ENCODE results near the gene BMERB1.
"Not testable (repeated sequence)": the region's sequence is repeated elsewhere in the genome, so short reads cannot be mapped to it uniquely, and the experiment has no call there.

BMERB1 gene

GRCh38 chr16:15434425-15435215, at the start of gene BMERB1:
TSS of gene BMERB1 (plus strand) at chr16:15434588. CDS start at chr16:15434654, 66 bp downstream.
- DNase-seq = peak in 1 of 2 donors; percentile 2

GRCh38 chr16:15388060-15388459, 46.3 kb upstream of the BMERB1 start:
- DNase-seq = not testable (repeated sequence)

GRCh38 chr16:15389916-15390315, 44.5 kb upstream of the BMERB1 start:
- not testable (repeated sequence) for DNase-seq

- not testable (repeated sequence) for DNase-seq
Observed at GRCh38 chr16:15393025-15393424, 41.4 kb upstream of the BMERB1 start.

GRCh38 chr16:15395631-15396508, 38.5 kb upstream of the BMERB1 start, which contains the start of gene MPV17L:
TSS of gene MPV17L (plus strand) at chr16:15395754. CDS start at chr16:15395898, 144 bp downstream.
- not testable (repeated sequence) for DNase-seq

GRCh38 chr16:15396509-15396829, 37.9 kb upstream of the BMERB1 start:
- not testable (repeated sequence) for DNase-seq

GRCh38 chr16:15396948-15397594, 37.3 kb upstream of the BMERB1 start:
- no peak for DNase-seq

- DNase-seq = no peak
Observed at GRCh38 chr16:15398618-15399316, 35.6 kb upstream of the BMERB1 start.

- no peak for DNase-seq
Observed at GRCh38 chr16:15399317-15399716, 35.1 kb upstream of the BMERB1 start.

GRCh38 chr16:15400314-15400713, 34.1 kb upstream of the BMERB1 start:
- DNase-seq = not testable (repeated sequence)

GRCh38 chr16:15401972-15402371, 32.4 kb upstream of the BMERB1 start:
- no peak for DNase-seq

GRCh38 chr16:15403392-15403995, 30.9 kb upstream of the BMERB1 start:
- no peak for DNase-seq

GRCh38 chr16:15404091-15404490, 30.3 kb upstream of the BMERB1 start:
- DNase-seq = not testable (repeated sequence)

- DNase-seq = no peak
Observed at GRCh38 chr16:15404792-15405191, 29.6 kb upstream of the BMERB1 start.

GRCh38 chr16:15407756-15408155, 26.6 kb upstream of the BMERB1 start:
- not testable (repeated sequence) for DNase-seq

GRCh38 chr16:15409476-15409875, 24.9 kb upstream of the BMERB1 start:
- DNase-seq = not testable (repeated sequence)

GRCh38 chr16:15415511-15415985, 18.8 kb upstream of the BMERB1 start:
- no peak for DNase-seq

GRCh38 chr16:15417197-15417596, 17.2 kb upstream of the BMERB1 start:
- no peak for DNase-seq

GRCh38 chr16:15418206-15418605, 16.2 kb upstream of the BMERB1 start:
- no peak for DNase-seq

GRCh38 chr16:15421696-15422095, 12.7 kb upstream of the BMERB1 start:
- not testable (repeated sequence) for DNase-seq

GRCh38 chr16:15422222-15422621, 12.2 kb upstream of the BMERB1 start:
- DNase-seq = no peak

GRCh38 chr16:15425861-15426260, 8.5 kb upstream of the BMERB1 start:
- no peak for DNase-seq

Data from bone marrow (tissue), 2 donors.